Osteoblast (primary cell): ENCODE data around the gene ZNF99. TPM values are rescaled to one million over a fixed set of nuclear protein-coding genes. Genes with fewer than 3 reads are reported as not detected.

ENCODE experiments used
- DNase-seq: peaks from one replicate; pipeline ENCODE4 v3.0.0; 2011; ENCODE audit warnings: low spot score, mixed read lengths; ENCODE audit not compliant: insufficient read length; ENCODE audit errors: missing footprints
- H2AFZ ChIP-seq: 2 replicates; pipeline ENCODE4 v1.6.0; 2011; ENCODE audit warnings: mild to moderate bottlenecking, low read length
- H3K27ac ChIP-seq: 2 replicates; pipeline ENCODE4 v1.5.1; 2011; ENCODE audit warnings: mild to moderate bottlenecking, low read depth, low read length, moderate library complexity
- H3K27me3 ChIP-seq: 2 replicates; pipeline ENCODE4 v1.6.0; 2012; ENCODE audit warnings: mild to moderate bottlenecking, control low read depth, inconsistent platforms, low read length, moderate library complexity; ENCODE audit not compliant: insufficient read depth
- H3K36me3 ChIP-seq: 2 replicates; pipeline ENCODE4 v1.5.1; 2011; ENCODE audit warnings: mild to moderate bottlenecking, low read length, control low read depth, moderate library complexity; ENCODE audit not compliant: insufficient read depth
- H3K4me1 ChIP-seq: 2 replicates; pipeline ENCODE4 v1.5.1; 2011; ENCODE audit warnings: mild to moderate bottlenecking, low read length, control low read depth, moderate library complexity; ENCODE audit not compliant: insufficient read depth
- H3K4me2 ChIP-seq: 2 replicates; pipeline ENCODE4 v1.6.0; 2011; ENCODE audit warnings: mild to moderate bottlenecking, low read length; ENCODE audit not compliant: insufficient read depth
- H3K4me3 ChIP-seq: fragments of 200-600 bp; sonication (generic); 3 replicates; pipeline ENCODE4 v1.5.1; 2012; ENCODE audit warnings: mild to moderate bottlenecking, low read length, inconsistent platforms; ENCODE audit not compliant: insufficient read depth
- H3K79me2 ChIP-seq: 2 replicates; pipeline ENCODE4 v1.6.0; 2012; ENCODE audit warnings: mild to moderate bottlenecking, low read length, control low read depth, inconsistent platforms; ENCODE audit not compliant: insufficient read depth
- H3K9me3 ChIP-seq: 2 replicates; pipeline ENCODE4 v1.5.1; 2011; ENCODE audit warnings: low read depth, low read length, control low read depth
- H4K20me1 ChIP-seq: 2 replicates; pipeline ENCODE4 v1.6.0; 2012; ENCODE audit warnings: mild to moderate bottlenecking, low read length, control low read depth; ENCODE audit not compliant: insufficient read depth
- total RNA-seq: library from RNA; depleted of rRNA; stranded (reverse); fragments of >200 nt; gene quantifications from 2 replicates; pipeline ENCODE4 v1.2.3, GENCODE V29; 2012
- TF ChIP-seq, protein P1 (sequence below): IDR thresholded peaks from 2 replicates; pipeline ENCODE4 v1.5.1; 2011; ENCODE audit warnings: mild to moderate bottlenecking, low read depth, low read length, moderate library complexity; ENCODE audit errors: extremely low read depth

Gene ZNF99
- total RNA-seq = under 0.01 TPM in 2 replicates

DNA sequence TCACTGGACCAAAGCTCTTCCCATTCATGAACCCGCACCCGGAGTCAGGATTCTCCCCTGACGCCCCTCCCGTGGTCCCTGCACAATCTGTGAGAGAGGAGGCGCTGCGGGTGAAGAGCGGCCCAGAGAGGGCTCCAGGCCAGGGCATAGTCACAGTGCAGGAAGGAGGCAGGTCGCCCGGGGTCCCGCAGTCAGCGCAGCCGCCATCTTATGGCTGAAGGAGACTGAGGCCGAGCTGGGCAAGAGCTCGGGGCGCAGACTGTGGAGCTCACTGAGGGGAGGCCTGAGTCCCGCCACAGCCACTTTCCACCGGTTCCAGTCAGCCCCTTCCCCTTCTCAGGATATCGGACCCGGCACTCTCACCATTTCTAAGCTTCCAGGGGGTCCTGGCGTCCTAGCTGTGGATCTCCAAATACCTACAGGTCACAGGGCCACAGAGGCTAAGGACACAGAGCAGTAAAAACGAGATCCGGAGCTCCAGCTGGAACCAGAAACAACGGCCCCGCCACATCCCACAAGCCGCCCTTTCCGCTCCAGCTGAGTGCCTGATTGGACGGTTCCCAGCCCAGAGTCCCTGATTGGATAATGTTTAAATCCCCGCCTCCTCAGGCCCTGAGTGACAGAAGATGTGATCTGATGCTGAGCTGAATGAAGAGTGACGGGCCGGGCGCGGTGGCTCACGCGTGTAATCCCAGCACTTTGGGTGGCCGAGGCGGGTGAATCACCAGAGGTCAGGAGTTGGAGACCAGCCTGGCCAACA lies at the start of gene ZNF99:
ZNF99 (minus strand) TSS at position 501 of the 760 bp plus-strand sequence; CDS start at position 366, 135 bp downstream.
- H3K4me3 ChIP-seq = peak within 1 kb of the TSS; percentile 33
- no peaks in the 10 kb centered on the region for H3K36me3 ChIP-seq
- TF ChIP-seq, protein P1, sequence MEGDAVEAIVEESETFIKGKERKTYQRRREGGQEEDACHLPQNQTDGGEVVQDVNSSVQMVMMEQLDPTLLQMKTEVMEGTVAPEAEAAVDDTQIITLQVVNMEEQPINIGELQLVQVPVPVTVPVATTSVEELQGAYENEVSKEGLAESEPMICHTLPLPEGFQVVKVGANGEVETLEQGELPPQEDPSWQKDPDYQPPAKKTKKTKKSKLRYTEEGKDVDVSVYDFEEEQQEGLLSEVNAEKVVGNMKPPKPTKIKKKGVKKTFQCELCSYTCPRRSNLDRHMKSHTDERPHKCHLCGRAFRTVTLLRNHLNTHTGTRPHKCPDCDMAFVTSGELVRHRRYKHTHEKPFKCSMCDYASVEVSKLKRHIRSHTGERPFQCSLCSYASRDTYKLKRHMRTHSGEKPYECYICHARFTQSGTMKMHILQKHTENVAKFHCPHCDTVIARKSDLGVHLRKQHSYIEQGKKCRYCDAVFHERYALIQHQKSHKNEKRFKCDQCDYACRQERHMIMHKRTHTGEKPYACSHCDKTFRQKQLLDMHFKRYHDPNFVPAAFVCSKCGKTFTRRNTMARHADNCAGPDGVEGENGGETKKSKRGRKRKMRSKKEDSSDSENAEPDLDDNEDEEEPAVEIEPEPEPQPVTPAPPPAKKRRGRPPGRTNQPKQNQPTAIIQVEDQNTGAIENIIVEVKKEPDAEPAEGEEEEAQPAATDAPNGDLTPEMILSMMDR = no peak
- no peaks in the 10 kb centered on the region for H4K20me1 ChIP-seq
- no peak within 1 kb of the TSS for H3K27ac ChIP-seq
- H3K4me2 ChIP-seq = no peak within 1 kb of the TSS
- H3K27me3 ChIP-seq = no peaks in the 10 kb centered on the region
- no peaks in the 10 kb centered on the region for H3K4me1 ChIP-seq
- no peak within 1 kb of the TSS for H2AFZ ChIP-seq
- H3K79me2 ChIP-seq = no peaks in the 10 kb centered on the region
- DNase-seq = no peak
- H3K9me3 ChIP-seq = no peaks in the 10 kb centered on the region

DNA sequence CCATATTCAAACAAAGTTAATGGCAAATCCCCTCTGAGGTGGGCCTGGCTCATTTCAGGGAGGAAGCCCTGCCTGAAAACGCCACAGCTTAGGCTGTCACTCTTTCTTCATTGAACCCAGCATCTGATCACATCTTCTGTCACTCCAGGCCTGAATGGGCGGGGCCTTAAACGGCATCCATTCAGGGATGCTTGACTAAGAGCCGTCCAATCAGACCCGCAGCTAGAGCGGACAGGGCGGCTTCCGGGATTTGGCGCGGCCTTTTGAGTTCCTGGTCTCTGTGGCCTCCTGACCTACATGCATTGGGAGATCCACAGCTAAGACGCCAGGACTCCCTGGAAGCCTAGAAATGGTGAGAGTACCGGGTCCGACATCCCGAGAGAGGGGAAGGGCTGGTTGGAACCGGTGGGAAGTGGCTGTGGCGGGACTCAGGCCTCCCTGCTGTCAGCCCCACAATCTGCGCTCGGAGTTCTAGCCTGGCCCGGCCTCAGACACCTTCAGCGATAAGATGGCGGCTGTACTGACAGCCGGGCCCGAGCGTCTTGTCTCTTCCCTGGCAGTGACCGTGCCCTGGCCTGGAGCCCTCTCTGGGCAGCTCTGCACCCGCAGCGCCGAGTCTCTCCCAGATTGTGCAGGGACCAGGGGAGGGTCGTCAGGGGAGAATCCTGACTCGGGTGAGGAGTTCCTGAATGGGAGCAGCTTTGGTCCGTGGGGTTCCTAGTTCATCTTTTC lies 48.2 kb upstream of the ZNF99 start, which contains the start of gene ZNF723:
ZNF723 (plus strand) TSS at position 261 of the 732 bp plus-strand sequence; CDS start at position 350, 89 bp downstream.
- Histone ChIP-seq H3K4me1 (no peaks in the 10 kb centered on the region), H3K4me2 (no peak within 1 kb of the TSS), H2AFZ (no peak within 1 kb of the TSS), H3K27me3 (no peaks in the 10 kb centered on the region), H3K9me3 (no peaks in the 10 kb centered on the region), H3K4me3 (no peak within 1 kb of the TSS), H4K20me1 (no peaks in the 10 kb centered on the region), H3K36me3 (no peaks in the 10 kb centered on the region), H3K79me2 (no peaks in the 10 kb centered on the region), H3K27ac (no peak within 1 kb of the TSS)
- no peak for DNase-seq
- TF ChIP-seq, protein P1 = no peak

DNA sequence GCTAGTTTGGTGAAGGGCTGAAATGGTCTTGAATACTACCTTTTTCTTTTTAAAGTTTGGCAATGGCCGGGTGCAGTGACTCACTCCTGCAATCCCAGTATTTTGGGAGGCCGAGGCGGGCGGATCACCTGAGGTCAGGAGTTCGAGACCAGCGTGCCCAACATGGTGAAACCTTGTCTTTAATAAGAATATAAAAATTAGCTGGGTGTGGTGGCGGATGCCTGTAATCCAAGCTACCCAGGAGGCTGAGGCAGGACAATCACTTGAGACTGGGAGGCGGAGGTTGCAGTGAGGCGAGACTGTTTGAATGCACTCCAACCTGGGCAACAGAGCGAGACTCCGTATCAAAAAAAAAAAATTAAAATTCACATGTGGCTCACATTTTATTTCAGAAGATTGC lies 47.3 kb upstream of the ZNF99 start:
- TF ChIP-seq, protein P1 = no peak

DNA sequence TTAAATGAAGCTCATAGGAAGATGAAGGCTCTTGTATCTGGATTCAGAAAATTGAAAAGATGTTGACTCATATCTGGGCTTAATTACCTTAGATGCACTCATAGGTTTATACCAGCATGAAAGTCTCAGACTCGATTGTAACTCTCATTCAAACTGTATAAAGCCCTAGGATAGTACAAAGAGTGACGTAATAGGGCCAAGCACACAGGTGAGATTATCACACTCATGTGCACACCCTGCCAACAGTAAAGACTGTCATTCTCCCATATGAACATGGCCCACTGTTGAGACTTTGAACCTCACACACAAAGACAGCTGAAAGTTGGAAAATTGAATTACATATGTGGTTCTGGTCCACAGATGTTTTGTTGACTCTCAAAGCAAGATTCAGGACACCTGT lies 30.2 kb upstream of the ZNF99 start:
- TF ChIP-seq, protein P1 = no peak
- Histone ChIP-seq H4K20me1 (no peaks in the 10 kb centered on the region), H3K27ac (no peak overlapping the region), H3K79me2 (no peaks in the 10 kb centered on the region), H3K4me3 (no peak overlapping the region), H3K4me2 (no peak overlapping the region), H3K27me3 (no peaks in the 10 kb centered on the region), H2AFZ (no peak overlapping the region), H3K36me3 (no peaks in the 10 kb centered on the region), H3K4me1 (no peaks in the 10 kb centered on the region), H3K9me3 (peaks cover 3% of the 10 kb centered on the region)
- no peak for DNase-seq

More for the DNA sequence above, 47.3 kb upstream of the ZNF99 start:
- H3K79me2 ChIP-seq = no peaks in the 10 kb centered on the region
- no peak overlapping the region for H2AFZ ChIP-seq
- no peaks in the 10 kb centered on the region for H3K36me3 ChIP-seq
- DNase-seq = no peak
- H3K9me3 ChIP-seq = no peaks in the 10 kb centered on the region
- H3K4me1 ChIP-seq = no peaks in the 10 kb centered on the region
- H3K4me3 ChIP-seq = no peak overlapping the region
- H4K20me1 ChIP-seq = no peaks in the 10 kb centered on the region
- H3K27ac ChIP-seq = no peak overlapping the region
- H3K27me3 ChIP-seq = no peaks in the 10 kb centered on the region
- H3K4me2 ChIP-seq = no peak overlapping the region
